ENCODE data around the gene CCDC27.

GRCh38 chr1:3705341-3705950 lies 46.8 kb upstream of the CCDC27 start:
- TF ChIP-seq ZNF274 (IDR thresholded peaks at IDR 0.05; ENCODE audit: low read depth, low read length) (no peak), YY1 (IDR thresholded peaks at IDR 0.05; ENCODE audit: insufficient read depth, insufficient read length) (no peak), SUZ12 (IDR thresholded peaks at IDR 0.05; ENCODE audit: extremely low read depth, insufficient read depth, insufficient read length) (no peak)

Measured in NT2/D1 (cell line).